ENCODE data around the gene MPLKIP.
"Not testable (repeated sequence)": the region's sequence is repeated elsewhere in the genome, so short reads cannot be mapped to it uniquely, and the experiment has no call there.

MPLKIP gene

GRCh38 chr7:40134428-40135316 is at the start of gene MPLKIP, which contains the start of gene SUGCT:
MPLKIP (minus strand) TSS chr7:40134622; CDS start chr7:40134567, 55 bp downstream.
SUGCT (plus strand) TSS chr7:40135005.
- DNase-seq (ENCODE audit: low read depth in 2 of 3, low spot score in 1 of 3), result peak; percentile 71 to 80 (median 77)

- no peak for DNase-seq (ENCODE audit: low read depth in 2 of 3, low spot score in 1 of 3)
Measured at GRCh38 chr7:40182452-40182851, 48.0 kb upstream of the MPLKIP start.

- no peak for DNase-seq (ENCODE audit: low read depth in 2 of 3, low spot score in 1 of 3)
Measured at GRCh38 chr7:40177071-40177470, 42.6 kb upstream of the MPLKIP start.

- DNase-seq (ENCODE audit: low read depth in 2 of 3, low spot score in 1 of 3), result no peak
Measured at GRCh38 chr7:40175725-40176510, 41.5 kb upstream of the MPLKIP start.

GRCh38 chr7:40175256-40175655 is 40.8 kb upstream of the MPLKIP start:
- DNase-seq (ENCODE audit: low read depth in 2 of 3, low spot score in 1 of 3), result not testable (repeated sequence)

- not testable (repeated sequence) for DNase-seq (ENCODE audit: low read depth in 2 of 3, low spot score in 1 of 3)
Measured at GRCh38 chr7:40173121-40173520, 38.7 kb upstream of the MPLKIP start.

- DNase-seq (ENCODE audit: low read depth in 2 of 3, low spot score in 1 of 3), result not testable (repeated sequence)
Measured at GRCh38 chr7:40168266-40168665, 33.8 kb upstream of the MPLKIP start.

GRCh38 chr7:40167291-40167690 is 32.9 kb upstream of the MPLKIP start:
- DNase-seq (ENCODE audit: low read depth in 2 of 3, low spot score in 1 of 3), result no peak

- no peak for DNase-seq (ENCODE audit: low read depth in 2 of 3, low spot score in 1 of 3)
Measured at GRCh38 chr7:40165216-40165615, 30.8 kb upstream of the MPLKIP start.

GRCh38 chr7:40162516-40162915 is 28.1 kb upstream of the MPLKIP start:
- no peak for DNase-seq (ENCODE audit: low read depth in 2 of 3, low spot score in 1 of 3)

- no peak for DNase-seq (ENCODE audit: low read depth in 2 of 3, low spot score in 1 of 3)
Measured at GRCh38 chr7:40156988-40157387, 22.6 kb upstream of the MPLKIP start.

- no peak for DNase-seq (ENCODE audit: low read depth in 2 of 3, low spot score in 1 of 3)
Measured at GRCh38 chr7:40151504-40151903, 17.1 kb upstream of the MPLKIP start.

GRCh38 chr7:40148671-40149070 is 14.2 kb upstream of the MPLKIP start:
- DNase-seq (ENCODE audit: low read depth in 2 of 3, low spot score in 1 of 3), result no peak

GRCh38 chr7:40148247-40148580 is 13.8 kb upstream of the MPLKIP start:
- not testable (repeated sequence) for DNase-seq (ENCODE audit: low read depth in 2 of 3, low spot score in 1 of 3)

GRCh38 chr7:40147371-40148246 is 13.2 kb upstream of the MPLKIP start:
- no peak for DNase-seq (ENCODE audit: low read depth in 2 of 3, low spot score in 1 of 3)

GRCh38 chr7:40145596-40146130 is 11.2 kb upstream of the MPLKIP start:
- not testable (repeated sequence) for DNase-seq (ENCODE audit: low read depth in 2 of 3, low spot score in 1 of 3)

GRCh38 chr7:40141916-40142315 is 7.5 kb upstream of the MPLKIP start:
- DNase-seq (ENCODE audit: low read depth in 2 of 3, low spot score in 1 of 3), result not testable (repeated sequence)

- DNase-seq (ENCODE audit: low read depth in 2 of 3, low spot score in 1 of 3), result not testable (repeated sequence)
Measured at GRCh38 chr7:40139891-40140290, 5.5 kb upstream of the MPLKIP start.

GRCh38 chr7:40138973-40139372 is 4.6 kb upstream of the MPLKIP start:
- no peak for DNase-seq (ENCODE audit: low read depth in 2 of 3, low spot score in 1 of 3)

- DNase-seq (ENCODE audit: low read depth in 2 of 3, low spot score in 1 of 3), result no peak
Measured at GRCh38 chr7:40137563-40137962, 3.1 kb upstream of the MPLKIP start.

GRCh38 chr7:40135317-40135610 is 842 bp upstream of the MPLKIP start:
- DNase-seq (ENCODE audit: low read depth in 2 of 3, low spot score in 1 of 3), result peak in 1 of 3 donors; percentile 4

Data from stimulated activated CD4-positive, alpha-beta T cell treated with anti-CD3 and anti-CD28 coated beads, Interleukin-12 subunit alpha, Interleukin-12 subunit beta, amount 100 ng/mL, for 48 hours (primary cell).